T-helper 2 cell (primary cell): Measurements from ENCODE around the gene FCGBP.
A peak's percentile ranks its signal among the peaks of the same experiment; 100 is the strongest.
"Not testable (repeated sequence)": the region's sequence is repeated elsewhere in the genome, so short reads cannot be mapped to it uniquely, and the experiment has no call there.

Experiments used
- DNase-seq, 5 experiments: peaks; one replicate each; pipeline versions ENCODE4 v3.0.0 to v3.0.0-alpha.2; 2012 to 2022
- total RNA-seq, 2 donors: gene quantifications; one replicate each; lab custom pipeline; 2026; lab: John Stamatoyannopoulos, UW

Gene FCGBP
- 26.5 to 33.3 reads per million in 2 donors for total RNA-seq

DNA sequence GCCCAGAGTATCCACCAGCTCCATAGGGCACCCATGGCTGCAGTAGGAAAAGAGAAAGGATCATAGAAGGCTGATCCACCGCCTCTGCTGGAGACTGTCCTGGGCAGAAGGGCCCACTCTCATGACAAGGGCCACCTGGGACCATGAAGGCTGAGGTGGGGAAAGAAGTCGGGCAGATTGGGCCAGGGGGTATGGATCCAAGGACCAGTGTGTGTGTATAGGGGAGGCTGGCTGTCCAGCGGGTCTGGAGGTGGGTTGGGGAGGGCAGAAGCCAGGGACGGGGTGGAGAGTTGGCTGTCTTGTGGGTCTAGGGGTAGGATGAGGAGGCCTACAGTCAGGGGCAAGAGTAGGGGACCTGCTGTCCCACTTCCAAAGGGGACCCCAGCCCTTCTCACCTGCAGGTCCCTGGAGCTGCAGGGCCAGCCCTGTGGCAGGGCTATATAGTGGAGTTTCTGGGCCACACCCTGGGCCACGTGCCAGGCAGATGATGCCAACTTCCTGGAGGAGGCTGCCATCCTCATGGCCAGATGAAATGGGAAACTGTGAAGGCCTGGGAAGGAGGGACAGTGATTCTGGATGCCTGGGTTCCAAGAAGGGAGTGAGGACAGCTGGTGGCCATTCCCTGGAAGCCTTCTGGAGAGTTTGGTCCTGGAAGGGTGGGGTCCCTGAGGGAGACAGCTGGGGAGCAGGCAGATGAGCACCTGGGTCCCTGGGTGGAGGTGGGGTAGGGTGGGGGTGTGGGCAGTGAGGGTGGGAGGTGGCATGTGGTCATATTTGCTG lies at the start of gene FCGBP:
Gene FCGBP (minus strand): TSS at position 51 of the 780 bp plus-strand sequence.
- no peak for DNase-seq

DNA sequence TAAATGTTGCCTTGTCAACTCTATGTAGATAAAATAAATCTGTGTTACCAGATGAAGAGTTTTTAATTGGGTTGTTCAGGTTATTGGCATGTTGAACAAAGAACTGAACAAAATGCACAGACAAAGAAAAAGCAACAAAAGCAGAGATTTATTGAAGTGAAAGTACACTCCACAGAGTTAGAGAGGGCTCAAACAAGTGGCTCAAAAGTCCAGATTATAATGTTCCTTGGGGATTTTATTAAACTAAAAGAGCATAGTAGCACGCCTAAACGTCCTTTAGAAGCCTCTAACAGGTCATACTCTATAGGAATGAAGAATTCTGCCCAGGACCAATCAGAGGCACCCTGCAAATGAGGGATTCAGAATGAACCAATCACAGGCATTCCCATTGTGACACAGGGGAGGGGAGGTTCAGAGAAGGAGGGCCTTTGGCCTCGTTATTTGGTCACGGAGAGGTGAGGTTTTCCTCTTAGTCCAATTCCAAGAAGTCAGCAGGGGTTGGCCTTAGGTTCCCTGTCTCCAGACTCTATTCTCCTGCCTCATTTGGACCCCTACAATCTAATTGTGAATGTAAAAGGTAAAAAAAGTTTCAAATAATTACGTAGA lies 49.4 kb upstream of the FCGBP start:
- DNase-seq = no peak

GRCh38 chr19:39982883-39983282 lies 48.4 kb upstream of the FCGBP start:
- no peak for DNase-seq

- no peak for DNase-seq
Measured at GRCh38 chr19:39974377-39975155, 40.1 kb upstream of the FCGBP start.

DNA sequence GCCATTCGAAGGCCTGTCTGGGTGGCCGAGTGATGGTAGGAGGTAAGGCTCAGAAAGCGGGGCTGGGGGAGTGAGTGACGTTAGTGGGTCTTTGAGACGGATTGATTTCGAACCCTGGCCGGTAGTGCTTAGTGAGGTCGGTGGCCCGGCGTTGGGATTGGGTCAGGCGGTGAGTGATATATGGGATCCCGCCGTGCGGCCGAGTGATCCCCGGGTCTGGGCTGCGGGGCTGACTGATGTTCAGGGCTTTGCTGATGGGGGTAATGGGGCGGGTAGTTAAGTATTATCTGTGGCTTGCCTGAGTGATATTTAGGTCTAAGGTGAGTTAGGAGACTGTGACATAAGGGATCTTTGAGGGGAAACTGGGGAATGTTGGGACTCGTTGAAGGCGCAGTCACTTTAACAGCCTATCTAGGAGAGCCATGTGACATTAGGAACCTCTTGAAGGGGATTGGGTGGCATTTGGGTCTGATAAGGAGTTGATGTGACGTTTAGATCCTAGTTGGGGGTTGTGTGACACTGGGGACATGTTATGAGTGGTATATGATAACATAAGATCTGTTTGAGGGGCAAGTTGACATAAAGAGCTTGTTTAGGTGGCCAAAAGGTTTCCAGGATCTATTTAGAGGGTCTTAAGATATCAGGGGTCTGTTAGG lies 37.1 kb upstream of the FCGBP start:
- peak in 1 of 5 experiments; percentile 35 for DNase-seq

DNA sequence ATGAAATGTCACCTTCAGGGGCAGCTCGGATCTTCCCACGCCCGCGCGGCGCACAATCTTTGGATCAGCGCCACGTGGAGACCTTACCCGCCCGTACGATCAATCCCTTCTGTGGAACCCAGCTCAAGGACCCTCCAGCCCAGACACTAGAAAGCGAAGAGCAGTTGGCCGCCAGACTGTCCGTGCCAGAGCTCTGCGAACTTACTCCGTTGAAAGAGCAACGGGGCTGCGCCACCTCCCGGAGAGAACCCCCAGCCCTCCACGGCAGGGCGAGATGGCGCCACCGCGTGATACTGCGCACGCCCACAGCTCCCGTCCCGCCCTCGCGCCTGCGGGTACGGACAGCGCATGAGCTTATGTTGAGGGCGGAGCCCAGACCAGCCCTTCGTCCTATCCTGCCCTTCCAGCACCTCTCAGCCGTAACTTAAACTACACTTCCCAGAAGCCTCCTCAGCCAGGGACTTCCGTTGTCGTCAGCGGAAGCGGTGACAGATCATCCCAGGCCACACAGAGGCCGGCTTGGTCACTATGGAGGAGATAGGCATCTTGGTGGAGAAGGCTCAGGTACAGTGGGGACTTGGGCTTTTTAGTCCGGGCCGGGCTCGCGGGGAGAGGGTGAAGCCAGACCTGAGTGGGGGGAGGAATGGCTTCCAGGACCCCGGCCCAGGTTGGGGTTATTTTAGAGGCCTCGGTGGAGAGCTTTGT lies 36.4 kb upstream of the FCGBP start, which contains the start of gene PSMC4:
Gene PSMC4 (plus strand): TSS at position 491 of the 705 bp plus-strand sequence. CDS start 38 bp downstream, at position 529.
- DNase-seq = peak; percentile 96 to 100 (median 98)

GRCh38 chr19:39970425-39970674 lies 35.9 kb upstream of the FCGBP start:
- DNase-seq = no peak

DNA sequence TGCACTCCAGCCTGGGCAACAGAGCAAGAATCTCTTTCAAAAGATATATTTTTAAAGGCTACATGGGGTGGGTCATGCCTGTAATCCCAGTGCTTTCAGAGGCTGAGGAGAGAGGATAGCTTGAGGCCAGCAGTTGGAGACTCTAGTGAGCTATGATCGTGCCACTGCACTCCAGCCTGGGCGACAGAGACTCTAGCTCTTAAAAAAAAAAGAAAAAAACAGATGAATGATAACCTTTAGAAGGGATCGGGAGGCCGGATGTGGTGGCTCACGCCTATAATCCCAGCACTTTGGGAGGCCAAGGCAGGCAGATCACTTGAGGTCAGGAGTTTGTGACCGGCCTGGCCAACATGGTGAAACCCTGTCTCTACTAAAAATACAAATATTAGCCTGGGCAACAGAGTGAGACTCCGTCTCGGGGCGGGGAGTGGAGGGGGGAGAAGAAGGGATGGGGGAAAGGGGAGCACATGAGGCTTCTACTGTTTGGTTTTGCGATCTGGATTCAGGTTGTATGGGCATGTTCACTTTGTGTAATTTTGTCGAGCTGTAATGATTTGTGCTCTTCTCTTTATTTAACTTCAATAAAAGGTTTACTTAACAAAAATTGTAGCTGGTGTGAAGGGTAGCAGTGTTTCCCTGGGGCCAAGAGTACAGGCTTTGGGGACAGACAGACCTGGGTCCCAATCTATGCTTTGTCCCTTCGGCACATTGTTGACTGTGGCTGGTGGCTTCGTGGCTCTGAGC lies 35.4 kb upstream of the FCGBP start:
- peak in 2 of 5 experiments; percentile 7 to 61 for DNase-seq

DNA sequence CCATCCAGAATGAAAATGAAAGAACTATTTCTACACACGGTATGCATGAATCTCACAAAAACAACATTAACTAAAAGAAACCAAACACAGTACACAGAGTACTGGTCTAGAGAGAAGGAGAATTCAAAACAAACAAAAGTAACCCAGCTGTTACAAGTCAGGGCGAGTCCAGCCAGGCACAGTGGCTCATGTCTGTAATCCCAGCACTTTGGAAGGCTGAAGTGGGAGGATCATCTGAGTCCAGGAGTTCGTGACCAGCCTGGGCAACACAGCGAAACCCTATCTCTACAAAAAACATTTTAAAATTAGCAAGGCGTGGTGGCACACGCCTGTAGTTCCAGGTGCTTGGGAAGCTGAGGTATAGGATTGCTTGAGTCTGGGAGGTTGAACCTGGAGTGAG lies 34.8 kb upstream of the FCGBP start:
- peak in 1 of 5 experiments; percentile 44 for DNase-seq

DNA sequence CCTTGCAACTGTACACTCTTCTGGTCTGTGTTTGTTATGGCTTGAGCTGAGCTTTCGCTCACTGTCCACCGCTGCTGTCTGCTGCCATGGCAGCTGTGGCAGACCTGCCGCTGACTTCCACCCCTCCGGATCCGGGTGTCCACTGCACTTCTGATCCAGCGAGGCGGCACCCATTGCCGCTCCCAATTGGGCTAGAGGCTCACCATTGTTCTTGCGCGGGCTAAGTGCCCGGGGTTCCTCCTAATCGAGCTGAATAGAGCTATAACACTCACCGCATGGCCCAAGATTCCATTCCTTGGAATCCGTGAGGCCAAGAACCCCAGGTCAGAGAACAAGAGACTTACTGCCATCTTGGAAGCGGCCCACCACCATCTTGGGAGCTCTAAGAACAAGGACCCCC lies 34.4 kb upstream of the FCGBP start:
- no peak for DNase-seq

DNA sequence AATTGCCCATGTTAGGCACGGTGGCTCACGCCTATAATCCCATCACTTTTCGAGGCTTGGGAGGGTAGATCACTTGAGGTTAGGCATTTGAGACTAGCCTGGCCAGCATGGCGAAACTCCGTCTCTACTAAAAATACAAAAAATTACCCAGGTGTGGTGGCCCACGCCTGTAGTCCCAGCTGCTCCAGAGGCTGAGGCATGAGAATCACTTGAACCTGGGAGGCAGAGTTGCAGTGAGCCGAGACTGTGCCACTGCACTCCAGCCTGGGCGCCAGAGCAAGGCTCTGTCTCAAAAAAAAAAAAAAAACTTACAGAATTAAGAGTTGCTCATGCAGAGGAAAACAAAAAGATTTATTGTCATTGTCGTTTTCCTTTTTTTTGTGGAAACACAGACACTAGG lies 33.1 kb upstream of the FCGBP start:
- DNase-seq = no peak

DNA sequence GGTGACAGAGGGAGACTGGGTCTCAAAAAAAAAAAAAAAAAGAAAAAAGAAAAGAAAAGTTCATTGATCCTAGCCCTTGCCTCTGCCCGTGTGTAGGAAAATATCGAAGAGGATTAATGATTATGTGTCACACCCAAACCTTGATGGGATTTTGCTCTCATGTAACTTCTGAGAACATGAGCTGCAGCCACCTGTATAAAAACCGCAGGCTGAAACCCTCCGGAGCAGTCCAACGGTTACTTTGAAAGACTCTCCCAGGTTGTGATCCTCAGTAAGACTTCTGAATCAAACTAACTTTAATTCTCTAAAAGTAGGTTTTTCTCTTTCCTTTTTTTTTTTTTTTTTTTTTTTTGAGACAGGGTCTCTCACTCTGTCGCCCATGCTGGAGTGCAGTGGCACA lies 32.2 kb upstream of the FCGBP start:
- no peak for DNase-seq

DNA sequence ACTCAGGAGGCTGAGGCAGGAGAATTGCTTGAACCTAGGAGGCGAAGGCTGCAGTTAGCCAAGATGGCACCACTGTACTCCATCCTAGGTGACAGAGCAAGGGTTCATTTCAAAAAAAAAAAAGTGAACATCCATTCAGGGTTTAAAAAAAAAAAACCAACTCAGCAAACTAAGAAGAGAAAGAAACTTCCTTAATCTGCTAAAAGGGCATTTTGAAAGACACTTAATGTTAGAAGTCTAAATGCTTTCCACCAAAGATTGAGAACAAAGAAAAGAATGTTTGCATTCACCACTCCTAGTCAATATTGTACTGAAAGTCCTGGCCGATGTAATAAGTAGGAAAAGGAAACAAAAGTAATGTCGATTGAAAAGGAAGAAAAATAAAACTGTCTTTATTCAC lies 29.5 kb upstream of the FCGBP start:
- no peak for DNase-seq

DNA sequence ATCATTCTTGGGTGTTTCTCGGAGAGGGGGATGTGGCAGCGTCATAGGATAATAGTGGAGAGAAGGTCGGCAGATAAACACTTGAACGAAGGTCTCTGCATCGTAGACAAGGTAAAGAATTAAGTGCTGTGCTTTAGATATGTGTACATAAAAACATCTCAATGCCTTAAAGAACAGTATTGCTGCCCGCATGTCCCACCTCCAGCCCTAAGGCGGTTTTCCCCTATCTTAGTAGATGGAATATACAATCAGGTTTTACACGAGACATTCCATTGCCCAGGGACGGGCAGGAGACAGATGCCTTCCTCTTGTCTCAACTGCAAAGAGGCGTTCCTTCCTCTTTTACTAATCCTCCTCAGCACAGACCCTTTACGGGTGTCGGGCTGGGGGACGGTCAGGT lies 25.0 kb upstream of the FCGBP start:
- not testable (repeated sequence) for DNase-seq

DNA sequence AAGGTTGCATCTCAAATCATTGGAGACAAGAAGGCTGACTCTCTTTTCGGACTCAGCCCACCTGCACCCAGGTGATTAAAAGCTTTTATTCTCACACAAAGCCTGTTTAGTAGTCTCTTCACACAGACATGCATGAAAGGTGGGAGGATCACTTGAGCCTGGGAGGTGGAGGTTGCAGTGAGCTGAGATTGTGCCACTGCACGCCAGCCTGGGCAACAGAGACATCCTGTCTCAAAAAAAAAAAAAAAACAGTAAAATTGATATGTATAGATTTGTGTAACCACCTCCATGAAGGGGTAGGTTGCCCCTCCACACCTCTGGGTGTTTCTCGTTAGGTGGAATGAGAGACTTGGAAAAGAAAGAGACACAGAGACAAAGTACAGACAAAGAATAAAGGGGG lies 24.5 kb upstream of the FCGBP start:
- peak in 1 of 5 experiments; percentile 71 for DNase-seq

- DNase-seq = not testable (repeated sequence)
Measured at GRCh38 chr19:39957886-39958285, 23.5 kb upstream of the FCGBP start.

DNA sequence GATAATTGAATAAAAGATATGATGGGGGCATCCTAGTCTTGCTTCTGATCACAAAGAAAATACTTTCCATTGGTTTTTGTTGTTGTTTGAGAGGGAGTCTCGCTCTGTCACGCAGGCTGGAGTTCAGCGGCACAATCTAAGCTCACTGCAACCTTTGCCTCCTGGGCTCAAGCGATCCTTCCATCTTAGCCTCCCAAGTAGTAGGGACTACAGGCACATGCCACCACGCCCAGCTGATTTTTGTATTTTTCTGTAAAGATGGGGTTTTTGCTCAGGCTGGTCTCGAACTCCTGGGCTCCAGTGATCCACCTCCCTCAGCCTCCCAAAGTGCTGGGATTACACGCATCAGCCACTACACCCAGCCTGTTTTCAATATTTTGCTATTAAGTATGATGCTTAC lies 19.5 kb upstream of the FCGBP start:
- DNase-seq = peak in 1 of 5 experiments; percentile 43

DNA sequence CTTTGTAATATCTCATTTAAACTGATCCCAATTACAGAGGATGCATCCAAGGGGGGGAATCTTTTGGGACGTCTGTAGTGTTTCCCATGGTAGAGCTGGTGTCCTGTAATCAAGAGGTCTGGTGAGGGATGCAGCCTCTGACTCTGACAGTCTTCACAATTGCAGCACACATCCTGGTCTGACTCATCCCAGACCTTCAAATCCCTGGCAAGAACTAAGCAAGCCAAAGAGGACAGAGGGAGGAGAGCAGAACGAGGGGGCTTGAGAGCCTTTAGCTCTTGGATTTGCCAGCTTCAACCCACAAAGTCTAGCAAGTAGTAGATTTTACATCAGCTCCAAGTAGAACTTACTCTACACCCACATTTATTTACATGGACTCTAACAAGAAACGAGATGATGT lies 17.3 kb upstream of the FCGBP start:
- DNase-seq = peak in 1 of 5 experiments; percentile 29

GRCh38 chr19:39951065-39951650 lies 16.7 kb upstream of the FCGBP start:
- DNase-seq = no peak

DNA sequence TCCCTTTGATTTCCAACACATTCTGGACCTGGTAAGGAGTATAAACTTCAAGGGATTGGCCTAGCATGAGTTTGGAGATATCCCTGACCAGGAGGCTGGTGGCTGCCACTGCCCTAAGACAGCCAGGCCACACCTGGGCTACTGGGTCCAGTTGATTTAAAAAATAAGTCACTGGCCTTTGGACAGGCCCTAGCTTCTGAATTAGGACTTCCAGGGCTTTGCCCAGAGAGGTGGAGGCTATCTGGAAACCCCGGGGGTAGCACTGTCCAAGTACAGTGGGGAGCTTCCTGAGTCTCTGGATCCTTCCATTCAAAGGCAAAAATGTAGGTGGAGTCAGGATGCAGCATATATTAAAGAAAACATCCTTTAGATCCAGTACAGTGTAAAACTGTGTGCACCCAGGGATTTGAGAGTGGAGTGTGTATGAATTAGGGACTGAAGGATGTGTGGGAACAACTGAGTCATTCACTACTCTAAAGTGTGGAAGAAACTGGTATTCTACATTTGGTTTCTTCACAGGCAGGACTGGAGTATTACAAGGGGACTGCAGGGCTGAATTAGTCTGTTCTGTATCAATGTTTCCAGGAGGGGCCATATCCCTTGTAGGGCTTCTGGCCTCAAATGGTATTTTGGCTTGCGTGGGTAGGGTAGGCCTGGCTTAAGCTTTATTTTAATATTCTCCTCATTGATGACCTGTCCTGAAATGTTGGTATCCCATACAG lies 14.8 kb upstream of the FCGBP start:
- no peak for DNase-seq

DNA sequence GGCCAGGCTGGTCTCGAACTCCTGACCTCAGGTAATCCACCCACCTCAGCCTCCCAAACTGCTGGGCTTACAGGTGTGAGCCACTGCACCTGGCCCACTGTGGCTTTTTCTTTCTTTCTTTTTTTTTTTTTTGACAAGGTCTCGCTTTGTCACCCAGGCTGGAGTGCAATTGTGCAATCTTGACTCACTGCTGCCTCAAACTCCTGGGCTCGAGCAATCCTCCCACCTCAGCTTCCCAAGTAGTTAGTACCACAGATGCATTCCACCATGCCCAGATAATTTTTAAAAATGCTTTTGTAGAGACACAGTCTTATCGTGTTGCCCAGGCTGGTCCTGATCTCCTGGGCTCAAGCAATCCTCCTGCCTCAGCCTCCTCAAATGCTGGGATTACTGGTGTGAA lies 12.1 kb upstream of the FCGBP start:
- no peak for DNase-seq
